ENCODE results near the gene RRAGA.
"Not testable (repeated sequence)": the region's sequence is repeated elsewhere in the genome, so short reads cannot be mapped to it uniquely, and the experiment has no call there.

Gene RRAGA

GRCh38 chr9:19048966-19049916 is at the start of gene RRAGA:
RRAGA (plus strand) TSS chr9:19049427; CDS start chr9:19049660, 233 bp downstream.
- peak; percentile 86 for TF ChIP-seq CTCF (IDR thresholded peaks at IDR 0.05; ENCODE audit: low read depth, low read length)

DNA sequence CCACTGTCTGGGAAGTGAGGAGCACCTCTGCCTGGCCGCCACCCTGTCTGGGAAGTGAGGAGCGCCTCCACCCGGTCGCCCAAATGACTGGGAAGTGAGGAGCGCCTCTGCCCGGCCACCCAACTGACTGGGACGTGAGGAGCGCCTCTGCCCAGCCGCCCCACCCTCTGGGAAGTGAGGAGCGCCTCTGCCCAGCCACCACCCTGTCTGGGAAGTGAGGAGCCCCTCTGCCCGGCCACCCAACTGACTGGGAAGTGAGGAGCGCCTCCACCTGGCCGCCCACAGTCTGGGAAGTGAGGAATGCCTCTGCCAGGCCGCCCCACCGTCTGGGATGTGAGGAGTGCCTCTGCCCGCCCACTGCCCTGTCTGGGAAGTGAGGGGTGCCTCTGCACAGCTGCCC is 49.1 kb upstream of the RRAGA start:
- no peak for DNase-seq (ENCODE audit: extremely low read depth, low read depth)
- TF ChIP-seq CTCF (IDR thresholded peaks at IDR 0.05; ENCODE audit: low read depth, low read length) = no peak

More at GRCh38 chr9:19048966-19049916, at the start of gene RRAGA:
- peak; percentile 91 for DNase-seq (ENCODE audit: extremely low read depth, low read depth)

DNA sequence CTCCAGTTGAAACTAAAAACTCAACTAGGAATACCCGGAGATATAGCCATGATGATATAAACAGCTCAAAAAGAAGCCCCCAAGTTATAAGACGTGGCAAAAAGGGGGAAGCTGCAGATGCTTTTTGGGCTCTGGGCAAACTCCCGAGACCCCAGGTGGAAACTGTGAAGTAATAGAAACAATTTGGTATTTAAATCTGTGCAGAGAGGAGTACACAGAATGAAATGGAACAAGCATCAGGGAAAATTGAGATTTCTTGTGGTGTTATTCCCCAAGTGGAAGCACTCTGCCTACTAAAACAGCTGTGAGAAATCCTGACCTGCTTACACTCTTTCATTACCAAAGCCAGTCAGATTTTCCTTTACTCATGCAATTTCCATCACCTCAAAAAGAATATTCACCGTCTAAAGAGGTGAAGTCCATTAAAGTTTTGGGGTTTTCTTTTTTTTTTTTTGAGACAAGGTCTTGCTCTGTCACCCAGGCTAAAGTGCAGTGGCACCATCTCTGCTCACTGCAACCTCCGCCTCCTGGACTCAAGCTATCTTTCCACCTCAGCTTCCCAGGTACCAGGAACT is 39.7 kb upstream of the RRAGA start:
- DNase-seq (ENCODE audit: extremely low read depth, low read depth) = no peak
- no peak for TF ChIP-seq CTCF (IDR thresholded peaks at IDR 0.05; ENCODE audit: low read depth, low read length)

- no peak for TF ChIP-seq CTCF (IDR thresholded peaks at IDR 0.05; ENCODE audit: low read depth, low read length)
- DNase-seq (ENCODE audit: extremely low read depth, low read depth) = no peak
Observed at GRCh38 chr9:19018201-19018600, 31.0 kb upstream of the RRAGA start.

GRCh38 chr9:19020886-19021455 is 28.3 kb upstream of the RRAGA start:
- TF ChIP-seq CTCF (IDR thresholded peaks at IDR 0.05; ENCODE audit: low read depth, low read length) = no peak
- no peak for DNase-seq (ENCODE audit: extremely low read depth, low read depth)

GRCh38 chr9:19021649-19022048 is 27.6 kb upstream of the RRAGA start:
- not testable (repeated sequence) for DNase-seq (ENCODE audit: extremely low read depth, low read depth)

DNA sequence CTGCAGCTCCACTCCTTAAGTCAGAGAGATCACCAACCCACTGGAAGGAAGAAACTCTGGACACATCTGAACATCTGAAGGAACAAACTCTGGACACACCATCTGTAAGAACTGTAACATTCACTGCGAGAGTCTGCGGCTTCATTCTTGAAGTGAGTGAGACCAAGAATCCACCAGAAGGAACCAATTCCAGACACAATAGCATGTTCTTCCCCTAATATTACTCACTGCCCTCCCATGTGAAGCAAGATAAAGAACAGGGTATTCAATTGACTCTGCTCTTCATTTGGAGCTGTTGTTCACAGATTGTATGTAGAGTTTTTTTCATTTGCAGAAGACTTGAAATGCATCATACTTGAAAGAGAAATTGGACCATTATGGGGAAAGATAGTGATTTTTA is 27.0 kb upstream of the RRAGA start:
- no peak for DNase-seq (ENCODE audit: extremely low read depth, low read depth)
- TF ChIP-seq CTCF (IDR thresholded peaks at IDR 0.05; ENCODE audit: low read depth, low read length) = no peak

Data from AG09319 (cell line).